Loucy (cell line): ENCODE measurements around the gene MIER2.

ENCODE experiments used
- CTCF ChIP-seq: fragments of 200-600 bp; sonication (generic); conservative IDR thresholded peaks from 2 replicates; pipeline ENCODE4 v1.5.1; 2014; ENCODE audit warnings: mild to moderate bottlenecking, antibody characterized with exemption, low read length
- EZH2phosphoT487 ChIP-seq: fragments of 200-600 bp; IDR thresholded peaks from 2 replicates; pipeline ENCODE4 v1.6.1; 2018; ENCODE audit warnings: antibody characterized with exemption, mild to moderate bottlenecking, moderate library complexity, borderline replicate concordance

GRCh38 chr19:292281-292884 lies 52.2 kb downstream of the MIER2 start:
- TF ChIP-seq CTCF (no peak), EZH2phosphoT487 (no peak)
